Esophagus mucosa (tissue), 1 donor: Measurements from ENCODE around the gene SNX30. TPM values are rescaled to one million over a fixed set of nuclear protein-coding genes. Genes with fewer than 3 reads are reported as not detected.
A peak's percentile ranks its signal among the peaks of the same experiment; 100 is the strongest.

Source experiments
- ATAC-seq: fragments of 200-7000 bp; cut with Tn5 transposase; one replicate; pipeline ENCODE4 v1.9.1; 2020
- total RNA-seq: library from RNA; stranded (reverse); gene quantifications from one replicate; pipeline ENCODE4 v1.2.4, GENCODE V29; 2023
- donor health status: DM: yes; HTN: yes; CAD: no.

The SNX30 gene
- total RNA-seq, 1 donor from 2014 or later, result 8.5 TPM

- peak; percentile 89 for ATAC-seq
Observed at GRCh38 chr9:112831281-112831851, 80.8 kb downstream of the SNX30 start.

GRCh38 chr9:112831969-112832368 lies 81.4 kb downstream of the SNX30 start:
- no peak for ATAC-seq

DNA sequence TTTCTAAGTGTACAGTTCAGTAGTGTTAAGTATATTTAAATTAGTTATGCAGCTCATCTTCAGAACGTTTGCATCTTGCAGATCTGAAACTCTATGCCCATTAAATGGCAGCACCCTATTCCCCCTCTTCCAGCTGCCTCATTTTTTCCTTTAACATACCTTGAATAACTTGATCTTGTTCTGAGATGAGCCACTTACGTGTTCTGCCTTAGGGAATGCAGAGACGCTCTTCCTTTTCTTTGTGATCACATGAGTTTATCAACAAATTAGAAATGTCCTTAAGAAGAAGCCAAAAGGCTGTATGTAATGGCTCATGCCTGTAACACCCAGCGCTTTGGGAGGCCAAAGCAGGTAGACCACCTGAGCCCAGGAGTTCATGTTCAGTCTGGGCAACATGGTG lies 82.5 kb downstream of the SNX30 start:
- no peak for ATAC-seq

DNA sequence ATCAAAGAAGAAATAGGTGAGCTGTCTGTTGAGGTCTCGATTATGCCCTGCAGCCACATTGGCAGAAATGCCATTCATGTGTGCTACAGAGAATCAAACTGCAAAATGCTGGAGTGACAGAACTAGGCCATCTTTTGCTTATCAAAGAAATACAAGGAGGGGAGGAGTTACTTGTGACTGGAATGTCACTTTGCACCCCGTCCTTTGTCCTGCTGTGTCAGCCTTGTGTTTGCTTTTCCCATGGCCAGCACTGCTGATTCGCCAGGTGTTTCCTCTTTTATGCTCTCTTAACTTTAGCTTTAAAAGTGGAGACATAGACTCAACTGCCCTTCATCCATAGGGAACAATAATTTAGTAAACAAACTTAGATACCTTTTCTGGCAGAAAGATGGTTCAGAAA lies 85.8 kb downstream of the SNX30 start:
- no peak for ATAC-seq

GRCh38 chr9:112838342-112838741 lies 87.8 kb downstream of the SNX30 start:
- no peak for ATAC-seq

- ATAC-seq, result no peak
Observed at GRCh38 chr9:112839331-112839730, 88.8 kb downstream of the SNX30 start.

DNA sequence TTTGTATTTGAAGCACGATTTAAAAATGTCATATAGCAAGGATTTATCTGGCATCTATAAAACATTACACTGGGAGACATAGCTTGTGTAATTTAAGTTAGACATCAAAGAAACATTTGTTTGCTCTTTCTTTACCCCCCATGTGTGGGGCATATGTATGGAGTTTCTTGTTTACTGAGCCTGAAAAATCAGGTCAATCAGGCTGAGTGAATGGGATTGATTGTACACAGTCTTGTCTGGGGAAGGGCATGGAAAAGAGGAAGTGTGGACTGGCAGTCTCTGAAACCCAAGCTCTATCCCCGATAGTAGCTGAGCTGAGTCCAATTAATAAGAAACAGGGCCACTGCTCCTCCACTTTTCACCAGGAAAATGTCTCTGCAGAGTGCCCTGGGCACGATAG lies 90.7 kb downstream of the SNX30 start:
- no peak for ATAC-seq

GRCh38 chr9:112842555-112842954 lies 92.0 kb downstream of the SNX30 start:
- ATAC-seq, result no peak

DNA sequence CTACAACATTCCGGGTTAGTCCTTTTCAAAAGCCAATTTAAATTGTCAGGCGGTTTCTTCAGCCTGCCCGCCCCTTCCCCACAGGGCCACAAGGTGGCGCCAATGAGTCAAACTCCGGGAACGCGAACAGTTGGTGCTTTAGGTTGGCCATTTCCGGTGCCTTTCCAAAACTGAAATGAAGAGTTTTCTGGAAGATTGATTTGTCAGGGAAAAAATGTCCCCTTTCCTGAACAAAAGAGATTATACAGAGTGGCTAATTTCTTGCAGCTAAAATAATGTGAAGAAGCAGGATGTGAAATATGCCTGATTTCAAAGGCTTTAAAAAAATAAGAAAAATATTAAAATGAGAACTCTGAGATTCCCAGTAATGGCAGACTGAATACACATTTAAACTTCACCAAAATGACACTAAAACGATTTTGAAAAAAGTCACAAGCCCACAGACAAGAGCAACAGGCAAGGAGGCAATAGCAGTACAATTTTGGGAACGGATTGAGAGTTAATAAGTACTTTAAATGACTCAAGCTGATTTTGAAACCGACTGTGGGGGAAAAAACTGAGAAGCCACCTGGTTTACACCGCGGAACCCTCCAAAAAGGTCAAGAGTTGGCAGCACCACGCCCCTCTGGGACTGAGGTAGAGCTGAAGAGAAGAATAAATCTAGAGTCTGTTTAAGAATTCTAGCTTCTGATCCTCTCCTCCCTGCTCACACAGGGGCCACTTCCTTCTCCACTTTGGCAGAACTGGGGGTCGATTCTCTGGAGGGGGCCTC lies 94.4 kb downstream of the SNX30 start:
- ATAC-seq, result peak; percentile 76

DNA sequence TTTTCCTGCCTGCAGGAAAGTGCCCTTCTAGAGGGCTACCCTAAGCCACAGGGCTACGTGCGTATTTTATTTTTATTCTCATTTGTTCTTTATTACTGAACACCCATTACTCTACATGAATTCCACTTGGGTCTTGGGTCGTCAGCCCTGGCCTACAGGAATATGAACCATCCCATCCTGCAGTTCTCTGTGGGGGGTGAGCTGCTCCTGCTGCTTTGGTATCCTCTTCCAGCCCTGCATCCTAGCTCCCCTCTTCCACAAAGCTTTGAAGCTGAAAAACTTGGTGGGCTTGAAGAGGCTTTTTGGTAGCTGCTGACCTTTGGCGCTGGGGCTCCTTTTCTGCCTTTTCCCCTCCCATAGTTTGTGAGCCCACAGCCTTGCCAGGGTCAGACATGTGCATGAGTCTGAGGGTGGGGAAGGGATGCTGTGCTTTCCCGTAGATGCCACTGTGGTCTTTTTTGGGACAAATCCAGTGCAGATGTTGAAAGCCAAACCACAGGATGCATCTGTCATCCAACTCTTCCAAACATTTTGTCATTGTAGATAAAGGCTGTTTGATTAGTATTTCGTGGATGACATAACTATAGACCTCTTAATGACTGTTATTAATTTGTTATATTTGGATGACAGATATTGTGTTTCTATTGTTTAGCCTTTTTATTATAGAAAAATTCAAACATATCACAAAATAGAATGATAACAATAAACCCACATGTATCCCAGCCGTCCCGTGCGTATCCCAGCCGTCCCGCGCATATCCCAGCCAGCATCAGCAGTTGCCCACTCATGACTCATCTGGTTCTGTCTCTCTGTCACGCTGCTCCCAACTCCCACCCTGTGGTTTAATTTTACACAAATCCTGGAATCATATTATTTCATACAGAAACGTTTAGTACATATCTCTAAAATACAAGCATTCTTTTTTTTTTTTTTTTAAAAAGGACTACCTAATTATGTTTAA lies 96.2 kb downstream of the SNX30 start:
- no peak for ATAC-seq

DNA sequence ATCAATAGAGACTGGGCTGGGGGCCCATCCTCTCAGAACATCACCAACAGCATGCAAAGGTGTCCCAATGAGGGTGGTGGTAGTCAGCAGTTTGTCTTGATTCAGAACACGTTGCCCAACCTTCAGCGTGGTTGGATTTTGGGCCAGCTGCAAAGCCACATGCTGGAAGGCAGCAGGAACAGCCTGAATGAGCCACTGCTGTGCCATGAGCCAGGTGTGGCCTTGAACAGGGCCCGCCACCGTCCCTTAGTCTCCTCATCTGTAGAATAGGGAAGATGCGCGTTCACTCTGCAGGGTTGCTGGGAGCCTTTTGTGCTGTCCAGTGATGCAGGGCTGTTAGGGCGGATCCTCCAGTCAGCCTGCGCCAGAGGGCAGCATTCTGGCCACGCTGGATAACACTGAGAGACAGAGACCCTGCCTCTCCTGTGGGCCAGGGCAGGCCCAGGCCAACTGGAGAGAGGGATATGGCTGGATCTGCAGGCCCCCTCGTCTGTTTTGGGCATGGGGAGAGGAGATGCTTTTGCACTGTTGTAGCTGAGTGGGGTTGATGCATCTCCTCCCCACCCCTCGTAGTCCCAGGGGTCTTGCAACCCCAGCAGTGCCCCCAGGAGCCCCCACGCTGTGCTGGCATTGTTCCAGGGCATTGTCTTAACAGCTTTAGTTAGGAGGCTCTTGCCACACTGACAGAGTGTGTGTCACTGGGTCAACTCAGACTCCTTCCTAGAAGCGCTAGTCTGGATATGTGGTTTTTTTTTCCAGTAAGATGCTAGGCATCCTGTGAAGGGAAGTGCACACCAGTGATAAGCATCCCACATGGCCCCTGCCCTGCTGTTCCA lies 98.0 kb downstream of the SNX30 start:
- no peak for ATAC-seq

GRCh38 chr9:112849363-112849922 lies 98.9 kb downstream of the SNX30 start:
- no peak for ATAC-seq

GRCh38 chr9:112850840-112851239 lies 100.3 kb downstream of the SNX30 start:
- no peak for ATAC-seq

GRCh38 chr9:112852741-112853504 lies 102.4 kb downstream of the SNX30 start:
- ATAC-seq, result no peak

DNA sequence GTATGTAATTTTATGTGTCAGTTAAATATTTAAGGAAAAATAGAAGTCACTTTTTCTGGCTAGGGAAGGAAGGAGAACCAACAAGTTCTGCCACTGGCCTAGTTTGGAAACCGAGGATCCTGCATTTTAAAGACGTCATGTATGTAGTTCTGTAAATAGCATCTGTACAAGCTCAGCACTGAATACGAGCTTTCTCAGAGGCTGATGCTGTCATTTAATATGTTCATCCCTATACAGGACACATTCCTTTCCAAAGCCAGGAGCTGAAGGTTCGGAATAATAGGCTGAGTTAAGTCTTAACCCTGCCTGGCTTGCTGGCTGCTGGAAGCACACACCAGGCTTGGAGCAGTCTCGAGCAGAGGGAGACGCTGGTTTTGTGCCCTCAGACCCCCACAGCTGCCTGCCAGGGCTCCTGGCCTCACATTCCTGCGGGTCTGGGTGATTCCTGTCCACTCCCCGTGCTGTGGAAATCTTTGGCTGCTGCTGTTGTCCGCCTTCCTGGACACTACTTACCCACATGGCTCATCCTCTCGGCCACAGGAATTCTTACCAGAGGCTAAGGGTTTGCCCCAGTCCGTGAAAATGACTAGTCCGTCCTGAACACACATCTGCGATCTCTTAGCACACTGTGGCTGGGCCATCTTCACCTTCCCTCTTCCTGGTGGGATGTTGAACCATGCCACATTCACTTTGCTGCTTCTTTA lies 103.5 kb downstream of the SNX30 start:
- ATAC-seq, result no peak

- ATAC-seq, result no peak
Observed at GRCh38 chr9:112854657-112855056, 104.1 kb downstream of the SNX30 start.

- peak; percentile 7 for ATAC-seq
Observed at GRCh38 chr9:112856200-112856599, 105.6 kb downstream of the SNX30 start.

- no peak for ATAC-seq
Observed at GRCh38 chr9:112856843-112857242, 106.3 kb downstream of the SNX30 start.

GRCh38 chr9:112858005-112858404 lies 107.4 kb downstream of the SNX30 start:
- ATAC-seq, result no peak

GRCh38 chr9:112858625-112859147 lies 108.1 kb downstream of the SNX30 start:
- ATAC-seq, result peak; percentile 19
